NCI-H1092 treated with DMSO at 0.1 percent for 48 hours (cell line): ENCODE measurements around the gene FFAR2.
"Not testable (repeated sequence)": the region's sequence is repeated elsewhere in the genome, so short reads cannot be mapped to it uniquely, and the experiment has no call there.

Experiments used
- DNase-seq: peaks from one replicate; lab custom pipeline; 2025; lab: John Stamatoyannopoulos, UW

FFAR2 gene

GRCh38 chr19:35447606-35448469 is at the start of gene FFAR2:
FFAR2 (plus strand) TSS chr19:35448257; CDS start chr19:35449715, 1,458 bp downstream.
- no peak for DNase-seq

GRCh38 chr19:35398570-35398969 is 49.5 kb upstream of the FFAR2 start:
- no peak for DNase-seq

- DNase-seq = no peak
Observed at GRCh38 chr19:35399231-35399630, 48.8 kb upstream of the FFAR2 start.

- no peak for DNase-seq
Observed at GRCh38 chr19:35399948-35400772, 47.9 kb upstream of the FFAR2 start.

GRCh38 chr19:35400773-35401100 is 47.3 kb upstream of the FFAR2 start:
- DNase-seq = no peak

- not testable (repeated sequence) for DNase-seq
Observed at GRCh38 chr19:35401416-35401815, 46.6 kb upstream of the FFAR2 start.

GRCh38 chr19:35403116-35403760 is 44.8 kb upstream of the FFAR2 start:
- no peak for DNase-seq

- no peak for DNase-seq
Observed at GRCh38 chr19:35404879-35405622, 43.0 kb upstream of the FFAR2 start.

GRCh38 chr19:35407619-35408018 is 40.4 kb upstream of the FFAR2 start:
- DNase-seq = no peak

- DNase-seq = no peak
Observed at GRCh38 chr19:35408284-35409171, 39.5 kb upstream of the FFAR2 start.

- DNase-seq = no peak
Observed at GRCh38 chr19:35409191-35409590, 38.9 kb upstream of the FFAR2 start.

GRCh38 chr19:35410487-35410886 is 37.6 kb upstream of the FFAR2 start:
- DNase-seq = no peak

GRCh38 chr19:35414442-35414841 is 33.6 kb upstream of the FFAR2 start:
- no peak for DNase-seq

GRCh38 chr19:35416331-35416730 is 31.7 kb upstream of the FFAR2 start:
- no peak for DNase-seq

- no peak for DNase-seq
Observed at GRCh38 chr19:35417278-35417677, 30.8 kb upstream of the FFAR2 start.

- no peak for DNase-seq
Observed at GRCh38 chr19:35417713-35418534, 30.1 kb upstream of the FFAR2 start.

GRCh38 chr19:35419046-35419445 is 29.0 kb upstream of the FFAR2 start:
- DNase-seq = no peak

- no peak for DNase-seq
Observed at GRCh38 chr19:35419805-35420204, 28.3 kb upstream of the FFAR2 start.

- no peak for DNase-seq
Observed at GRCh38 chr19:35421362-35421761, 26.7 kb upstream of the FFAR2 start.

- DNase-seq = not testable (repeated sequence)
Observed at GRCh38 chr19:35423406-35423805, 24.7 kb upstream of the FFAR2 start.
